PC-9 (cell line): ENCODE results near the gene LSM4. TPM values are rescaled to one million over a fixed set of nuclear protein-coding genes. Genes with fewer than 3 reads are reported as not detected.

Experiments
- BruUV-seq: library from RNA; stranded (reverse); fragments of 400-500 nt; replicated peaks from 2 replicates; lab custom pipeline; 2021; lab: Mats Ljungman, UMichigan
- CTCF ChIA-PET: fragments of 300-600 bp; sonication (Branson Sonifier 250); formaldehyde crosslinking; loops from one replicate; lab custom pipeline; 2022; ENCODE audit warnings: antibody characterized with exemption; lab: Charles Lee
- POLR2A ChIA-PET: fragments of 300-600 bp; sonication (Branson Sonifier 250); formaldehyde crosslinking; loops from one replicate; lab custom pipeline; 2022; ENCODE audit warnings: antibody characterized with exemption; ENCODE audit not compliant: unreplicated experiment; lab: Charles Lee
- DNase-seq, 2 experiments: peaks; one replicate each; pipeline versions ENCODE4 v3.0.0 to v3.0.0-alpha.2; 2015 to 2022; ENCODE audit warnings: mixed read lengths in 1 of 2
- H2AFZ ChIP-seq: fragments of 200-600 bp; sonication (generic); 2 replicates; pipeline ENCODE4 v1.8.1; 2017; ENCODE audit warnings: antibody characterized with exemption
- H3F3A ChIP-seq: fragments of 200-600 bp; sonication (generic); 2 replicates; pipeline ENCODE4 v1.8.1; 2017; ENCODE audit warnings: antibody characterized with exemption, mild to moderate bottlenecking, low read depth; ENCODE audit not compliant: insufficient read depth
- H3K27ac ChIP-seq: fragments of 200-600 bp; sonication (generic); 2 replicates; pipeline ENCODE4 v1.6.1; 2016; ENCODE audit warnings: mixed run types
- H3K27me3 ChIP-seq: fragments of 200-600 bp; sonication (generic); 2 replicates; pipeline ENCODE4 v1.6.1; 2016; ENCODE audit warnings: low read depth, mixed run types; ENCODE audit not compliant: insufficient read depth
- H3K36me3 ChIP-seq: fragments of 200-600 bp; sonication (generic); 2 replicates; pipeline ENCODE4 v1.6.1; 2016; ENCODE audit warnings: low read depth, mixed run types
- H3K4me1 ChIP-seq: fragments of 200-600 bp; sonication (generic); replicated peaks from 2 replicates; pipeline ENCODE4 v1.6.1; 2016; ENCODE audit warnings: mixed run types; ENCODE audit not compliant: insufficient read depth
- H3K4me2 ChIP-seq: fragments of 200-600 bp; sonication (generic); 2 replicates; pipeline ENCODE4 v1.6.1; 2017; ENCODE audit warnings: mixed run types
- H3K4me3 ChIP-seq: fragments of 200-600 bp; sonication (generic); 2 replicates; pipeline ENCODE4 v1.6.1; 2016; ENCODE audit warnings: mixed run types
- H3K79me2 ChIP-seq: fragments of 200-600 bp; sonication (generic); 2 replicates; pipeline ENCODE4 v1.6.1; 2017; ENCODE audit warnings: low read depth, mixed run types
- H3K9me2 ChIP-seq: fragments of 200-600 bp; sonication (generic); 2 replicates; pipeline ENCODE4 v1.8.1; 2017; ENCODE audit warnings: mild to moderate bottlenecking; ENCODE audit not compliant: insufficient read depth
- H3K9me3 ChIP-seq: fragments of 200-600 bp; sonication (generic); 2 replicates; pipeline ENCODE4 v1.8.1; 2016; ENCODE audit warnings: low read depth; ENCODE audit not compliant: insufficient read depth
- H4K20me1 ChIP-seq: fragments of 200-600 bp; sonication (generic); 2 replicates; pipeline ENCODE4 v1.8.1; 2017; ENCODE audit not compliant: insufficient read depth
- CTCF ChIP-seq: fragments of 200-600 bp; sonication (generic); conservative IDR thresholded peaks from 2 replicates; pipeline ENCODE4 v1.6.1; 2017; ENCODE audit warnings: mixed run types, antibody characterized with exemption, mild to moderate bottlenecking, moderate library complexity
- EZH2 ChIP-seq: fragments of 200-600 bp; sonication (generic); IDR thresholded peaks from 2 replicates; pipeline ENCODE4 v1.8.0; 2017; ENCODE audit warnings: antibody characterized with exemption, low read depth
- intact Hi-C: fragments of 100-400 bp; cut with micrococcal nuclease; formaldehyde crosslinking; loops from one replicate; pipeline ENCODE4 v1.10.0; 2022; ENCODE audit not compliant: unreplicated experiment
- total RNA-seq: library from RNA; stranded (reverse); gene quantifications from 2 replicates; pipeline ENCODE4 v1.2.3, GENCODE V29; 2021

LSM4 gene
- total RNA-seq, 1 experiment from 2014 or later: 323 TPM

- Histone ChIP-seq H3K9me3 (no peaks in the 10 kb centered on the region), H3K79me2 (peaks cover 59% of the 10 kb centered on the region), H3K27me3 (no peaks in the 10 kb centered on the region), H3K9me2 (no peaks in the 10 kb centered on the region), H3K27ac (no peak overlapping the region), H4K20me1 (no peaks in the 10 kb centered on the region; the same call in 1 of the 2 replicates), H3K36me3 (peaks cover under 1% of the 10 kb centered on the region; the same call in 1 of the 2 replicates), H3K4me3 (no peak overlapping the region), H3K4me1 (peaks cover 37% of the 10 kb centered on the region), H2AFZ (no peak overlapping the region), H3K4me2 (no peak overlapping the region), H3F3A (peaks cover 36% of the 10 kb centered on the region; the same call in 1 of the 2 replicates)
- DNase-seq: no peak
- POLR2A ChIA-PET: no interaction called here
- no peak for TF ChIP-seq CTCF
- no peak for TF ChIP-seq EZH2
- CTCF ChIA-PET: no interaction called here
- intact Hi-C loops: no loop called here
- BruUV-seq: no TSS peak
These were observed 3.2 kb downstream of the LSM4 start for GRCh38 chr19:18319591-18320135.

GRCh38 chr19:18317961-18318800, 4.7 kb downstream of the LSM4 start:
- DNase-seq: no peak
- ChIA-PET CTCF (no interaction called here), POLR2A (interaction anchor here (1.0 kb wide), 1 partner anchor 37 kb away, joined by 9 read pairs; the partner anchor contains the start of gene JUND)
- Histone ChIP-seq H4K20me1 (peaks cover 5% of the 10 kb centered on the region; the same call in 1 of the 2 replicates), H3K4me1 (peaks cover 24% of the 10 kb centered on the region), H3K9me2 (no peaks in the 10 kb centered on the region), H3K4me3 (no peak overlapping the region), H3K27ac (no peak overlapping the region; the same call in 1 of the 2 replicates), H3K27me3 (no peaks in the 10 kb centered on the region), H3K36me3 (peaks cover 7% of the 10 kb centered on the region; the same call in 1 of the 2 replicates), H3K9me3 (no peaks in the 10 kb centered on the region), H3K4me2 (no peak overlapping the region), H3F3A (peaks cover 23% of the 10 kb centered on the region; the same call in 1 of the 2 replicates), H3K79me2 (peaks cover 68% of the 10 kb centered on the region), H2AFZ (no peak overlapping the region)
- intact Hi-C loops: no loop called here
- TF ChIP-seq CTCF: no peak
- TF ChIP-seq EZH2: no peak
- no TSS peak for BruUV-seq

GRCh38 chr19:18313398-18313797, 9.5 kb downstream of the LSM4 start:
- Histone ChIP-seq H3K79me2 (peaks cover 33% of the 10 kb centered on the region), H3F3A (peaks cover 10% of the 10 kb centered on the region; the same call in 1 of the 2 replicates), H3K27ac (no peak overlapping the region), H3K9me3 (no peaks in the 10 kb centered on the region), H3K36me3 (peaks cover 20% of the 10 kb centered on the region), H3K27me3 (no peaks in the 10 kb centered on the region), H3K9me2 (no peaks in the 10 kb centered on the region), H3K4me2 (no peak overlapping the region), H3K4me3 (no peak overlapping the region), H3K4me1 (no peaks in the 10 kb centered on the region), H2AFZ (no peak overlapping the region), H4K20me1 (peaks cover 14% of the 10 kb centered on the region; the same call in 1 of the 2 replicates)
- TF ChIP-seq EZH2 (no peak), CTCF (no peak)
- intact Hi-C loops: no loop called here
- no peak for DNase-seq
- ChIA-PET POLR2A (no interaction called here), CTCF (no interaction called here)
- no TSS peak for BruUV-seq
